IPS DF 6.9 (cell line): Measurements from ENCODE around the gene RSPRY1.

Experiments
- DNase-seq: peaks from one replicate; pipeline ENCODE4 v3.0.0-alpha.2; 2013; ENCODE audit warnings: low read depth, low spot score
- H3K27ac ChIP-seq: one replicate; pipeline ENCODE4 v1.5.1; 2013; ENCODE audit warnings: low read length, control low read depth
- H3K27me3 ChIP-seq: 2 replicates; pipeline ENCODE4 v1.6.1; 2013; ENCODE audit warnings: mild to moderate bottlenecking, low read length; ENCODE audit not compliant: control insufficient read depth, insufficient read depth
- H3K36me3 ChIP-seq: 2 replicates; pipeline ENCODE4 v1.6.1; 2013; ENCODE audit warnings: low read length; ENCODE audit not compliant: control insufficient read depth, insufficient read depth
- H3K4me1 ChIP-seq: 2 replicates; pipeline ENCODE4 v1.6.1; 2013; ENCODE audit warnings: low read length; ENCODE audit not compliant: control insufficient read depth, insufficient read depth
- H3K4me3 ChIP-seq: 2 replicates; pipeline ENCODE4 v1.5.1; 2013; ENCODE audit warnings: mild to moderate bottlenecking, low read length
- H3K9me3 ChIP-seq: 2 replicates; pipeline ENCODE4 v1.6.1; 2013; ENCODE audit warnings: low read length, inconsistent platforms; ENCODE audit not compliant: control insufficient read depth, insufficient read depth
- WGBS: extraction: QIAGEN DNeasy Blood & Tissue Kit; methylation state at CpG from one replicate; pipeline ENCODE4 v1.1.7; 2013; ENCODE audit warnings: mixed read lengths, missing lambda C conversion rate; ENCODE audit not compliant: insufficient read length, insufficient coverage; 5-methylcytosine and 5-hydroxymethylcytosine counted together

Gene RSPRY1

DNA sequence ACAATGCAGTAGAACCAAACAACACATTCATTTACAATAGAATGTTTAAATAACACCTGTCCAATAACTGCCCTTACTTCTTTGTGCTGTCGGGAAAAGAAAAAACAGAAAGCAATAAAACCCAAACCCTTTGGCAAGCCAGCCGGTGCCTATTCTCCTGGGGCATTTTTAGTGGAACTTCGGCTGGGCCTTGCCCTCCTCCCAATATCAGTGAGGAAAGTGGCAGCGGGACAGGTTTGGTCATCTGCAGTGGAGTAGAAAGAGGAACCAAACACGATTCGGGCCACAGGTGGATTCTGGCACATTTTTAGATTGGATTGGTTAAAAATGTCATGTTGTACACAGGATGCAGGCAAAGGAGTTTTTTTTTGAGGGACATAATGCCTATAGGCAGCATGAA, 32.3 kb upstream of the RSPRY1 start:
- Histone ChIP-seq H3K9me3 (no peaks in the 10 kb centered on the region), H3K4me1 (0 out of 2 replicates have a peak, but pooled peaks cover 3% of the 10 kb centered on the region), H3K36me3 (peaks cover 11% of the 10 kb centered on the region), H3K27me3 (no peaks in the 10 kb centered on the region), H3K4me3 (no peak overlapping the region), H3K27ac (no peak overlapping the region)
- no peak for DNase-seq
- WGBS = no CpG with 5 or more reads among the region's 6 CpGs

DNA sequence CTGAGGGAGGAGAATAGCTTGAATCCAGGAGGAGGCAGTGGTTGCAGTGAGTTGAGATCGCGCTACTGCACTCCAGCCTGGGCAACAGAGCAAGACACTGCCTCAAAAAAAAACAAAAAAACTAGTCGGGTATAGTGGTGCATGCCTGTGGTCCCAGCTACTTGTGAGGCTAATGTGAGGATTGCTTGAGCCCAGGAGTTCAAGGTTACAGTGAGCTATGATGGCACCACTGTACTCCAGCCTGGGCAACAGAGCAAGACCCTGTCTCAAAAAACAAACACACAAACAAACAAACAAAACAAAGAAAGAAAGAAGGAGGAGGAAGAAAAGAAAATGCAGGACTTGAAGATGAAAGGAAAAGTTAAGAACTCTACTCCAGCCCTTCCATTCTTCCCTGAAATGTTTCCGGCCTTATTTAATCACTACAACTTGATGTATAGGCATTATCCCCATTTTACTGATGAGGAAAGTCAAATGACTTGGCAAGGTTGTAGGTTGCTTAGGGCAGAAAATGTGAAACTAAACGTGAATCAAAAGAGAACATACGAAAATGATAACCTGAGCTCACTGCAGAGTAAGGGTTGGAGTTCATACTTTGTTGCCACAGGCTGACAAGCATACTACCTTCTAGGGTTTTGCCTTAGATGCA, 30.3 kb upstream of the RSPRY1 start:
- Histone ChIP-seq H3K27ac (no peak overlapping the region), H3K4me3 (no peak overlapping the region), H3K36me3 (peaks cover 11% of the 10 kb centered on the region), H3K9me3 (no peaks in the 10 kb centered on the region), H3K27me3 (no peaks in the 10 kb centered on the region), H3K4me1 (0 out of 2 replicates have a peak, but pooled peaks cover 1% of the 10 kb centered on the region)
- no CpG with 5 or more reads among the region's 6 CpGs for WGBS
- no peak for DNase-seq

DNA sequence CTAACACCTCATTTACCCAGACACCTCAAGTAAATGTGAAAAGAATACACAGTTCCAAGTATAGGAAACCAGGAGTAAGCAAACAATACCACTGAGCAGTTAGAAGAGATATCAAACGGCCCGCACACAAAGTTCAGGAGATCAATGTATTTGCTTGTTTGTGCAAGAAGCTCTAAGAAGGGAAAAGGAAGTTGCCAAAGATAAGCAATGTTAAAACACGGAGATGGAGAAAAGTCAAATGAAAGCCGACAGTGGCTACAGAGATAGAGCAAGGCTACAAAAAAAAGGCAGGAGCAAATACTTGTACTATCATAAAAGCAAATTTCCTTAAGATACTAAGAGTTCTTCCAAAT, 29.8 kb upstream of the RSPRY1 start:
- WGBS = no CpG with 5 or more reads among the region's 4 CpGs
- H3K4me1 ChIP-seq = 0 out of 2 replicates have a peak, but pooled peaks cover 1% of the 10 kb centered on the region
- DNase-seq = no peak

DNA sequence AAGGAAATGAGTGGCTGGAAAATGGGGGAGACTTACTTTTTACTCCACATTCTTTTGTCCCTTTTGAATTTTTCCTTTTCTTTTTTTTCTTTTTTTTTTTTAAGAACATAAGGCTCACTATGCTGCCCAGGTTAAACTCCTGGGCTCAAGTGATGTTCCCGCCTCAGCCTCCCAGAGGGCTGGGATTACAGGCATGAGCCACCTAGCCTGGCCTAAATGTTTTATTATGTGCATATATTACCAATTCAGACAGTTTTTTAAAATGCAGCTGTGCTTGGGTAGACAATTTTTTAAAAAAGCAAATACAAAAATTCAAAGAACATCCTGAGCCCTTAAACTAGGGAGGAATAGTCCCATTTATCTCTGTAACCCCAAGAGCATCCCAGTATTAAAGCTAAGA, 28.6 kb upstream of the RSPRY1 start:
- no CpG with 5 or more reads among the region's 1 CpG for WGBS
- no peak for DNase-seq
- no peaks in the 10 kb centered on the region for H3K9me3 ChIP-seq
- H3K4me3 ChIP-seq = no peak overlapping the region
- H3K27ac ChIP-seq = no peak overlapping the region
- peaks cover 11% of the 10 kb centered on the region for H3K36me3 ChIP-seq
- no peaks in the 10 kb centered on the region for H3K27me3 ChIP-seq
- H3K4me1 ChIP-seq = 0 out of 2 replicates have a peak, but pooled peaks cover 1% of the 10 kb centered on the region

More for the DNA sequence above, 29.8 kb upstream of the RSPRY1 start:
- Histone ChIP-seq H3K9me3 (no peaks in the 10 kb centered on the region), H3K36me3 (peaks cover 11% of the 10 kb centered on the region), H3K4me3 (no peak overlapping the region), H3K27me3 (no peaks in the 10 kb centered on the region), H3K27ac (no peak overlapping the region)

DNA sequence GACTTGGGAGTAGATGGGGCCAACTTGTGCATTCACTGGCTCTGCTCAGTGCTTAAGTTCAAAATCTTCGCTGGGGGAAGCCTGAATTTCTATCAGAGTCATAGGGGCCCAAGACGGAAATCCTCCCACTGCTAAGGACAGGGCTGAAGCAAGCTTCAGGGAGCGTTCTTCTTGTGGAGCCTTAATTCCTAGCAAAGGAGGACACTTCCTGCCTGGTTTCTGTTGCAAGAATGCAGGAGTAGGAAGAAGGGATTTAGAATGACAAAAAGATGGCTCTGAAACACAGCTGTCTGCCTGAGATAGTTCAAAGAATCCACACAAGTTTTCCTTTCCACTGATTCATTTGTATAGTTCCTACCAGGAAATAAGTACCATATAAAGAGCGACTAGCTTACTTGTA, 26.7 kb upstream of the RSPRY1 start:
- Histone ChIP-seq H3K4me1 (0 out of 2 replicates have a peak, but pooled peaks cover 1% of the 10 kb centered on the region), H3K27me3 (no peaks in the 10 kb centered on the region), H3K36me3 (no peaks in the 10 kb centered on the region), H3K9me3 (no peaks in the 10 kb centered on the region), H3K4me3 (no peak overlapping the region), H3K27ac (no peak overlapping the region)
- no CpG with 5 or more reads among the region's 4 CpGs for WGBS
- DNase-seq = no peak

DNA sequence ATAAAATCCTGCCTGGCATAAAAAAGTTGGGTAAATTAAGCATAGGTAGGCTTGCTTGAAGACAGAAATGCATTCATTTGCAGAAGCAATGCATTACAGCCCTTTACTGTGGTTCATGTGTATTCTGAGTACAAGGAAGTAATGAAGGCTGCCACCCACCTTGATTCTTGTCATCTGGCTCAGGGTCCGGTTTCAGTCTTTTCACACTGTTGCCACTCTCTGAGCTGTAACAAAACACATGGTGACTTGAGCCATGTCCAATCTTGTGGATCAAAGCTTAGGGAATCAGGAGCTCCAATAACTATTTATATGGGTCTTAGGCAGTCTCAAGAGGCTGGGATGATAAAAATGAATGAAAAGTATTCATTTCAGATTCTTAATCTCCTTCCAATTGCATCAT, 22.3 kb upstream of the RSPRY1 start:
- H3K36me3 ChIP-seq = peaks cover 15% of the 10 kb centered on the region; the same call in 1 of the 2 replicates
- H3K4me1 ChIP-seq = 0 out of 2 replicates have a peak, but pooled peaks cover 1% of the 10 kb centered on the region
- H3K9me3 ChIP-seq = no peaks in the 10 kb centered on the region
- H3K27me3 ChIP-seq = no peaks in the 10 kb centered on the region
- no peak for DNase-seq
- no peak overlapping the region for H3K27ac ChIP-seq
- no peak overlapping the region for H3K4me3 ChIP-seq
- WGBS = no CpG with 5 or more reads among the region's 1 CpG

DNA sequence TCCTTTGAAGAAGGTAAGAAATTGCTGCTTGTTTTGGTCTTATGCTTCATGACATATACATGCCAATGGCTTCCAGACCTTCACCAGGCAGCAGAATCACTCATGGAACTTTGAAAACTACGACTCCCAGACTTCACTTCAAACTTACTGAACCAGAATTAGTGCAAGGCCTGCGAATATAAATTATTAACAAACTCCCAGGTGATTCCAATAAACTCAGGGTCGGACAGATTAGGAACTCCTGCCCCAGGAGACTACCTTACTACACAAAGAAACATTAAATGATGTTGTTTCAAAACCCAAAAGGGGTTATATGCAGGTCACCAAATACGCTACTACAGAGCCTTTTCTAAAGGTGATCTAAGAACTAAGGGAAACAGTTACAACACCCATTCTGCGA, 20.6 kb upstream of the RSPRY1 start:
- Histone ChIP-seq H3K4me3 (no peak overlapping the region), H3K27me3 (no peaks in the 10 kb centered on the region), H3K36me3 (peaks cover 15% of the 10 kb centered on the region; the same call in 1 of the 2 replicates), H3K27ac (no peak overlapping the region), H3K9me3 (no peaks in the 10 kb centered on the region), H3K4me1 (no peaks in the 10 kb centered on the region)
- no peak for DNase-seq
- no CpG with 5 or more reads among the region's 5 CpGs for WGBS

DNA sequence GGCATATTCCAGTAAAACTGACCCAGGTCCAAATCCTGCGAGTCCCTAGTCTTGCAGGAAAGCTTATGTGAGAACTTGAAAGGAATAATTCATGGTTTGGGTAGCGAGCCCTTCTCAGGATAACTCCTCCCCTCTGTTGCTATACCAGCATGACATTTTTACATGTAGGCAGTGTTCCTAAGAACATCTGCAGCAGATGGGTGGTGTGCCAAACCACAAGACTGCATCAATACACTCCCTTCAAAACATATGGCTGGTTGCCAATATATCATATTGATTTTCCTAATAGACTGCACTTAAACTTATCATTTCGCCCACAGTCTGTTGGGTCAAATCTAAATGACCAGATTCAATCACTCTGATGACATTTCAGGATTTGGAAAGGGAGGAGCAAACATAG, 20.2 kb upstream of the RSPRY1 start:
- no peak overlapping the region for H3K27ac ChIP-seq
- peaks cover 15% of the 10 kb centered on the region; the same call in 1 of the 2 replicates for H3K36me3 ChIP-seq
- H3K4me1 ChIP-seq = no peaks in the 10 kb centered on the region
- H3K9me3 ChIP-seq = no peaks in the 10 kb centered on the region
- no CpG with 5 or more reads among the region's 3 CpGs for WGBS
- no peaks in the 10 kb centered on the region for H3K27me3 ChIP-seq
- no peak overlapping the region for H3K4me3 ChIP-seq
- DNase-seq = no peak

DNA sequence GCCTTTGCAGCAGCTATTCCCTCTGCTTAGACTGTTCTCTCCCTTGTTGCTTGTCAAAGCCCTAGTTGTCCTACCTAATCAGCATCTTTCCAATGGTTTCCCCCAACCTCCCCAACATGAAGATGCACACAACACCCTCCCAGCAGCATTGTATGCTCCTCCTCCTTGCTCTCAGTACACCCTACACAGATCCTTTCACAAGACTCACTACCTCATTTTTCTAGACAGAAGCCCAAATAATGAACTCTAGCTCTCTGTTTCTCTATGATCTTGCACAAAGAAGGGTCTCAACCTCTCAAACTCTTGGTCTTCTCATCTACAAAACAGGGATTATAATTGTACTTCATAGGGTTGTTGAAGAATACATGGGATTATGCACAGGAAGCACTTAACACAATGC, 19.7 kb upstream of the RSPRY1 start:
- no peak for DNase-seq
- H3K27me3 ChIP-seq = no peaks in the 10 kb centered on the region
- no peaks in the 10 kb centered on the region for H3K4me1 ChIP-seq
- H3K4me3 ChIP-seq = no peak overlapping the region
- H3K36me3 ChIP-seq = peaks cover 17% of the 10 kb centered on the region; the same call in 1 of the 2 replicates
- H3K9me3 ChIP-seq = no peaks in the 10 kb centered on the region
- H3K27ac ChIP-seq = no peak overlapping the region

DNA sequence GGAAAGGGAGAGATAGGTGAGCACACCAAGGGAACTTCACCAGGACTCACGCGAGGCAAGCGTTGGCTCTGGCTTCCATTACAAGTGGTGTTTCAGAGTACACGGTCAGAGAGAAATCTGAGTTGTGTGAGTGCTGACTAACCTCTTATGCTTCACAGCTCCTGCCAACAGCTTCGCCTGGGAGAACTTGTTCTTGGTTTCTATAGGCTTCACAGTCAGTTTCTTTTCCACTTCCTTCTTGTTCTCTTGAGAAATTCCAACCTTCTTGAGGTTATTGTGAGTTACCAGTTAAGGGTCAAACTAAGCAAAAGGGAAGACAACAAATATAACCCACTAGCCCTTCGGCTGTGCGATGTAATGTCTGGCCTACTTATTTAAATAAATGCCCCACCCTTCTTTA, 19.2 kb upstream of the RSPRY1 start:
- no CpG with 5 or more reads among the region's 7 CpGs for WGBS
- H3K27me3 ChIP-seq = no peaks in the 10 kb centered on the region
- H3K36me3 ChIP-seq = peaks cover 22% of the 10 kb centered on the region; the same call in 1 of the 2 replicates
- H3K4me1 ChIP-seq = no peaks in the 10 kb centered on the region
- H3K27ac ChIP-seq = no peak overlapping the region
- no peak for DNase-seq
- H3K4me3 ChIP-seq = no peak overlapping the region
- H3K9me3 ChIP-seq = no peaks in the 10 kb centered on the region

DNA sequence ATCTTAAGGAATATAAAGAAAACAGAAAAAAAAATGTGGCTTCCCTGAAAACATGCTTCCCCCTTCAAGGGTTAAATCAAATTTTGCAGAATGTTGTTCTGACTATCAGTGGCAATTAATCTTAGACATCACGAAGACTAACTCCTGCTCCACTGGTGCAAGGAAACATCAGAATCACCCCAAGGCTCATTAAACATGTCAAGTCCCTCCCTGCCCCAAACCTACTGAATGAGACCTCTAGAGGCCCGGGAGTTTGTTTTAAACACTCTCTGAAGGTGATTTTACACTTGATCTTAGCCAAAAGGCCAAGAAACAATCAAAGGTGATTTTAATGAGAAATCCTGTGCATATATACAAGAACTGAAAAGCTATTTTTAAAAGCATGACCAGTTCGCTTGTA, 18.6 kb upstream of the RSPRY1 start:
- no peak overlapping the region for H3K27ac ChIP-seq
- H3K4me1 ChIP-seq = no peaks in the 10 kb centered on the region
- no peaks in the 10 kb centered on the region for H3K27me3 ChIP-seq
- H3K36me3 ChIP-seq = peaks cover 22% of the 10 kb centered on the region; the same call in 1 of the 2 replicates
- no CpG with 5 or more reads among the region's 3 CpGs for WGBS
- H3K9me3 ChIP-seq = no peaks in the 10 kb centered on the region
- no peak overlapping the region for H3K4me3 ChIP-seq
- no peak for DNase-seq
